ENCODE data around the gene MAEL.
A peak's percentile ranks its signal among the peaks of the same experiment; 100 is the strongest.
"Not testable (repeated sequence)": the region's sequence is repeated elsewhere in the genome, so short reads cannot be mapped to it uniquely, and the experiment has no call there.

MAEL gene

DNA sequence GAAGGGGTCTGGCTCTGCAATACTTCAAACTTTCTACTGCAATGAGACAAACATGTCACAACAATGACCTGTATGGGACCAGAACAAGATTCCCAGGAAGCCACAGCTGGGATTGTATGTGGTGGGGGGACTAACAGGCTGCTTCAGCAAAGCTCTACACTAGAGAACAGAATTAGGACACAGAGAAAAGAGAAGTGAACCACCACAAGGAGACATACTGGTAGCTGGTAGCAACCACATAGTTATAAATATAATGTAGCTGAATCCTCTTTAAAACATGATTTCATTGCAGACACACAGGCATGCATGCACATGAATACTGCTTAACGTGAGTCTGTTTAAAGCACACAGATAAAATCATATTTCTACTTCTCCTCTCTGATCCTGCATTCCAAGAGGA, 10.3 kb upstream of the MAEL start:
- no peak for DNase-seq

DNA sequence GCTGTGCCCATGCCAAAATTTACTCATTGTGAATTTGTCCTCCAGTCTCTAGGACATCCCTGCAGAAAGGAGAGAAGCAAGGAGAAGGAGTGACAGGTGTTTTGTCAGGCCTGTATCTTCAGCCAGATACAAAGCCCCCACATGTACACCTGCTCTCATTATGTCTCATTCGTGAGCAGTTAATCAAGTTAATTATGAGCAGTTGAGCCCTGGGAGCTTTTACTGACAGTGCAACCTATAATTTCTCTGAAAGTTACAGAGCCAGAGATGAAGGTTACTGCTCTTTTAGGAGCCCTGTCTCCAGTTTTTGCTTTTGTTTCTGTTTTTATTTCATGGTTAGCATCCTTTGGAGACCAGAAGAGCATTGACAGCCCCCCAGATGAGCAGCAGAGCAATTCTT, 8.7 kb upstream of the MAEL start:
- DNase-seq = no peak

DNA sequence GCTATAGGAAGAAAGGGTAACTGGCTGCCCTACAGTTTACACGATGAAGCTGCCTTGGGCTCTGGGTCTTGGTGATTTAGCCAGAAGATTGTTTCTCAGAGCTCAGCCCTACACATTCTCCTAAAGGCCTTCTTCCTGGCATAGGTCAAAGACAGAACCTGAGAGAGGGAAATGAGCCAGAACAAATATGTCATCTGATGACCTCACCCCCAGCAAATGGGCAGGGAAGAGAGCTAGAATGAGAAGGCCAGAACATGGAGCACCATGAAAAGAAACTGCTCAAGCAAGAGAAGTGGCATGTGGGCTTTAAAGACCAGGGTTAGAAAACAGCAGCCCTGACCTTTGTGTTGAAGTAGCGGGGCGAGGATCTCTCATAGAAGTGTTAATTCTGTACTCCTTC, 8.3 kb upstream of the MAEL start:
- no peak for DNase-seq

DNA sequence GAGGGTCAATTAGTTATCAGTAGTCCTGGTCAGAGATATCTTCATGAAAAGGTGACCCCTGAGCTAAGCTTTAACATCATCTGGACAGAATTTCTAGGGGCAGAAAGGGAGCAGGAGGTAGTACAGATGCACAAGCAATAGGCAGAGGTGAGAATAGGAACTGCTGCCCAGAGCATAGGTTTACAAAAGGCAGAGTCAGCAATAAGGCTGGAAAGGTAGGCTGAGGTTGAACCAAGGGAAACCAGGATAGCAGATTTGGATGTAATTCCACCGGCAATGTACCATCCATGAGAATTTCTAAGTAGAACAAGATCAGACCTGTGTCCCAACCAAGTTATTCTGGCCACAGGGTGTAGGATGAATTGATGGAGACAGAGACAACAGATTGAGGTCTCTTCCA, 7.5 kb upstream of the MAEL start:
- no peak for DNase-seq

DNA sequence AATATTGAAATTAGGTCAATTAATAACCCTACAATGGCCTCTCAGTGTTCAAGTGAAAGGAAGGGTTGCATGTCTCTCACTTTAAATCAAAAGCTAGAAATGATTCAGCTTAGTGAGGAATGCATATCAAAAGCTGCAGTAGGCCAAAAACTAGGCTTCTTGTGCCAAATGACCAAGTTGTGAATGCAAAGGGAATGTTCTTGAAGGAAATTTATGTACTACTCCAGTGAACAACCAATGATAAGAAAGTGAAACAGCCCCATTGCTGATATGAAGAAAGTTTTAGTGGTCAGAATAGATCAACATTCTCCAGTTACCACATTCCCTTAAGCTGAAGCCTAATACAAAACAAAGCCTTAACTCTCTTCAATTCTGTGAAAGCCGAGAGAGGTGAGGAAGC, 10.0 kb downstream of the MAEL start:
- no peak for DNase-seq

DNA sequence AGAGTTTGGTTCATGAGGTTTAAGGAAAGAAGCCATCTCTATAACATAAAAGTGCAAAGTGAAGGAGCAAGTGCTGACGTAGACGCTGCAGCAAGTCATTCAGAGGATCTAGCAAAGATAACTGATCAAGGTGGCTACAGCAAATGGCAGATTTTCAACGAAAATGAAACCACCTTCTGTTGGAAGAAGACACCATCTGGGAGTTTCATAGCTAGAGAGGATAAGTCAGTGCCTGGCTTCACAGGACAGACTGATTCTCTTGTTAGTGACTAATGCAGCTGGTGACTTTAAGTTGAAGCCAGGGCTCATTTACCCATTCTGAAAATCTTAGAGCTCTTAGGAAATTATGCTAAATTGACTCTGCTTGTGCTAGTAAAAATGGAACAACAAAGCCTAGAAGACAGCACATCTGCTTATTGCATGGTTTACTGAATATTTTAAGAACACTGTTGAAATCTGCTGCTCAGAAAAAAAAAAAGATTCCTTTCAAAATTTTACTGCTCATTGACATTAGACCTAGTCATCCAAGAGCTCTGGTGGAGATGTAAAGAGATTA, 10.5 kb downstream of the MAEL start:
- DNase-seq = no peak

DNA sequence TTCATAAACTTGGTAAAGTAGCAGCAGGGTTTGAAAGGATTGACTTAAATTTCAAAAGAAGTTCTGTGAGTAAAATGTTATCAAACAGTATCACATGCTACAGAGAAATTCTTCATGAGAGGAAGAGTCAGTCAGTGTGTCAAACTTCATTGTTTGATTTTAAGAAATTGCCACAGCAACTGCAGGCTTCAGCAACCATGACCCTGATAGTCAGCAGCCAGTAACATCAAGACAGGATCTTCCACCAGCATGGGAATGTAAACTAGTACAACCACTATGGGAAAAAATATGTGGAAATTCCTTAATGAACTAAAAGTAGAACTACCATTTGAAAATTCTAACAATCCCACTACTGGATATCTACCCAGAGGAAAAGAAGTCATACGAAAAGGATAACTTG, 11.5 kb downstream of the MAEL start:
- no peak for DNase-seq

DNA sequence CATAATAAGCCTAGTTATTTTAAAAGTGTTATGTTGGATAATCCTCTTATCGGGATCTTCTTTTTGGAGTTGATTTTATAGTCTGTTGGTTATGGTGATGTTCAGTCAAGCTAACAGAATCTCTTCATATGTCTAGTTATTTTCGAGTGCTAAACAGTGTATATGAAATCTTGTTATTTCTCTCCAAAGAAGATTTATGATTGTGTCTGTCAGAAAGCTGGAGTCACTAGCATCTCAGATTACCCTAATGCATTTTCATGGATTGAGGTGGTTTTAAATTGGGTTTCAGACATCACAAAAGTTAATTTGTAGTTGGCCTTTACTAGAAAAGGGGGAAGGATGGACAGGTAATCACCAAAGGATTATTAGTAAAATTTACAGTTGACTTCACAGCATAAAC, 13.3 kb downstream of the MAEL start:
- DNase-seq = no peak

DNA sequence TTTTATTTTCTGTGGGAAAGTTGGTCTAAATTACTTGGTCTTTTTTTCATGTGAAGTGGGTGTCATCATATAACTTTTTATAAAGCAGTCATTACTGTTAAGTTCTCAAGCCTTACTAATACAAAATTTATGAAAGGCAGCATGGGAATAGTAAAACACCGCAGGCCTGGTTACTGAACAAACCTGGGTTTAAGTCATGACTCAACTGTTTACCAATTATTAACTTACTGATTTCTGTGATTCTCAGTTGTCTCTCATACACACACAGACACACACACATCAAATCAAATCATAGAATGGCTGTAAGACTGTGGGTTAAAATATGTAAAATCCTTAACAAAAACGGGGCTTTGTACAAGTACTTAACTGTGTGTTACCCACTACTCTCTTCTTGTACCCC, 14.6 kb downstream of the MAEL start:
- no peak for DNase-seq

DNA sequence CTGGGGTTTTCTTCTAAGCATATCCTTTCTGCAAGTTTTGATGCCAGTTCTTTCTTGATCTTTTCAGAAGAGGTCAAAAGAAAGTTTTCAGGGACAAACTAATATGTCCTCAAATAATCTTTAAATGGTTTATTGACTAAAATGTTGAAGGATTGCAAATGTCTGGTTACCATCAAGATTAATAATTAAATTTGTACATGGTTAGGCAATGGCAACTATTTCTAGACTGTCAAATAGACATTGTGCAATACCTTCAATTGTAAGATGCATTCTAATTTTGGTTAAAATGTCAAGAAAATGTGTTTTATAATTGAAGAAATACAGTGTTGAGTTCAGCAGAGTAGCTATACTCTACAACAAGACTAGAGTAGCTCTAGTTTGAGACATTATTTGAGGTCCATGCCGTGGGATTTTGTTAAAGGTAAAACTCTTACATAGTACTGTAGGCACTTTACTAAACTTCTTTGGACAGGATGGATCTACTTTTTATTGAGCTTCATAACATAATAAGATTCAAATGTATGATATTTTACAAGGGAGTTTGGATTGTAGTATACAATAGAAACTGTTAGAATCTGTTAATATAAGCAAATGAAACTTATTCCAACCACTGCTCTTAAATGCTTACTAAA, 22.6 kb downstream of the MAEL start:
- no peak for DNase-seq

DNA sequence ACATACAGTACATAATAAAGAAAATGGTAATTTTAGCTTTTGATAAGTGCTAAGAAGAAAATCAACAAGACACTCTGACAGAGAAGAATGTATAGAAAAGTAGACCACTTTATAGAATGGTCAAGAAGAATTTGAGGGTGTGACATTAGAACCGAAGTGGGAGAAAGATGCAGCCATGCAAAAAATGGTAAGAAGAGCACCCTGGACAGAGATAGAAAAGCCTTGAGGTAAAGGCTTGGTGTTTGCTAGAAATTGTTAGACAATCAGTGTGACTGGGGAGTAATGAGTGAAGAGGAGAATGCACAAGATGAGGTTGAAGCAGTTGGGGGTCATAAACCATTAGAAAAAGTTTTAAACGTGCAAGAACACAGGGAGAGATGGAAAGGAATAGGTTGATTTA, 23.5 kb downstream of the MAEL start:
- DNase-seq = no peak

DNA sequence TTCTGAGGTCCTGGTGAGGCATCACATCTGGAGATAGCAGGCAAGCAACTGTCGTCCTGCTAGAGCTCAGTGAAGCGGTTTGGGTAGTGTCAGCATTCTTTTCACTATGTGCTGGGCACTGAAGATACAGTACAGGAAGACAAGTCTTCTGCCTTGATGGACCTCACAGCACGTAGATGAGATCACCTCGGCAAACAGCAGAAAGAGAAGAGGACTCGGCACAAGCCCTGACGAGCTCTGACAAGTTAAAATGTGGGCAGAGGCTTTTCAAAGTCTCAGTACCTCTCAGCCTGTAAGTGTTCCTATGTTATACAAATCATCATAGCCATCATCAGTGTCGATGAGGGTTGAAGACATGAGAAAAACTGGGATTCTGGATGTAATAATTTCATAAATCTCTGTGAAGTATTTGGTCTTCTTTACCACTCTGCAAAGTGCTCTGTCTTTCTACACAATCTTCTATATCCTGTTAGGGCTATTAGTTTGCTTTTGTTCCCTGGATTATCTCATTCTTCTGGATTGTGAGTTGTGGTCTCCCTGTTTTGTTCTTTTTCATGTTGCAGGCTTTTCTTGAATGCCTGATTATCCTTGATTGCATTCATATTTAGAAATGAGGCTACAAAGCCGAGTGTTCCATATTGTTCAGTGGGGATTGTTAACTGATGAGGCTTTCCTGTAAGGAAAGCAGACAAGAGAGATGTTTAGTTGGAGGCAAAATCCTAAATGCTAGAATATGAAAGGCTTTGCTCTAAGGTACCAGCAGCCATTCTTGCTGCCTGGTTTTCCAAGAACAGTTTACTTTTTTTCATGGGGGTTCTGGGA, 24.2 kb downstream of the MAEL start:
- DNase-seq = no peak

DNA sequence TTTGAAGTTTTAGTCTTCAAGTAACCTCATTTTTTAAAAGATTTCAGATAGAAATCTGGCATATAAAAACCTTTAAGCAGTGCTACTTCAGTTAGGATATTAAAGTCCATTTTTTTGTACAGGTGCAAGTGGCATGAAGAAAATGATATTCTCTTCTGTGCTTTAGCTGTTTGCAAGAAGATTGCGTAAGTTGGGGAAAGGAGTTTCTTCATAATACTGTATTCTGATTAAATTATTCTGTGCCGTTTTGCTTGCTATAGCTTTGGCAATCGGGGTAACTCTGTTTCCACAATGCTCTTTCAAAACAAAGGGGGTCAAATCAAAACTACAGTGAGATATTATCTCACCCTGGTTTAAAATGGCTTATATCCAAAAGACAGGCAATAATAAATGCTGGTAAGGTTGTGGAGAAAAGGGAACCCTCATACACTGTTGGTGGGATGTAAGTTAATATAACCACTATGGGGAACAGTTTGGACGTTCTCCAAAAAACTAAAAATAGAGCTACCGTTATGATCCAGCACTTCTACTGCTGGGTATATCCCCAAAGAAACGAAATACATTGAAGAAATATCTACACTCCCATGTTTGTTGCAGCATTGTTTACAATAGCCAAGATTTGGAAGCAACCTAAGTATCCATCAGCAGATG, 27.1 kb downstream of the MAEL start:
- DNase-seq = no peak

DNA sequence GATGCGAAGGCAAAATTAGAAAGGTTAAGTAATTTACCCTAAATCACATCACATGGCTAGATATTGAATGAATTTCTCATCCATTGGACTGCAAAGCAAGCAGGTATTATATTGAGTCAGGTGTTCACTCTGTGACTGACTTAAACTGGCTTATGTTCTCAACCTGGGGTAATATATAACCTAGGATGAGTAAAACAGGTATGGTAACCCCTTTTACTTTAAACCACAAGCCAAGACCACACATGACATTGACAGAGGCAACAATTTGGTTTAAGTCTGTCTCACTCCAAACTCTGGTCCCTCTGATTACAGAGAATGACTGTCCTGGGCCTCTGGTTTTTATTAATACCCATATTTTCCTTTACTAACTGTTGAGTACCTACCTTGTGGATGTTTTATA, 33.3 kb downstream of the MAEL start:
- no peak for DNase-seq

DNA sequence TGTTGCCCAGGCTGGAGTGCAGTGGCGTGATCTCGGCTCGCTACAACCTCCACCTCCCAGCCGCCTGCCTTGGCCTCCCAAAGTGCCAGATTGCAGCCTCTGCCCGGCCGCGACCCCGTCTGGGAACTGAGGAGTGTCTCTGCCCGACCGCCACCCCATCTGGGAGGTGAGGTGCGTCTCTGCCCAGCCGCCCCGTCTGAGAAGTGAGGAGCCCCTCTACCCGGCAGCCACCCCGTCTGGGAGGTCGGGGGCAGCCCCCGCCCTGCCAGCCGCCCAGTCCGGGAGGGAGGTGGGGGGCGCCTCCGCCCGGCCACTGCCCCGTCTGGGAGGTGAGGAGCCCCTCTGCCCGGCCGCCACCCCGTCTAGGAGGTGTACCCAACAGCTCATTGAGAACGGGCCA, 40.5 kb downstream of the MAEL start:
- not testable (repeated sequence) for DNase-seq

DNA sequence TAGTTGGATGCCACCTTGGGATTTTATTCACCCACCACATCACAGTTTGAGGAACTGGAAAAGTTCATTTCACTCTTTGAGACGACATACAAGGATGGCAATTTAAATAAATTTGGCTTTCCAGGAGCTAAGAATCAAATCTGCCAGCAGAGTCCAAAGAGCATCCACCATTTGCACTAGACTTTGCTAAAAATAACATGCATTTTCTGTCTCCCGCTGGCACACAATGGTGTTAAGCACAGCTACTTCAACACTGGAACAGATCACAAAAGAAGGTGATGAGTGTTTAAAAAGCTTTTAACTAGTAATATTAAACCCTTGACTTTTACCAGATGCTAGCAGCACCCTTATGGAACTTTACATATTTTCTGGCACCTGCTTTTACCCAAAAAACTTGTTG, 44.6 kb downstream of the MAEL start:
- no peak for DNase-seq

DNA sequence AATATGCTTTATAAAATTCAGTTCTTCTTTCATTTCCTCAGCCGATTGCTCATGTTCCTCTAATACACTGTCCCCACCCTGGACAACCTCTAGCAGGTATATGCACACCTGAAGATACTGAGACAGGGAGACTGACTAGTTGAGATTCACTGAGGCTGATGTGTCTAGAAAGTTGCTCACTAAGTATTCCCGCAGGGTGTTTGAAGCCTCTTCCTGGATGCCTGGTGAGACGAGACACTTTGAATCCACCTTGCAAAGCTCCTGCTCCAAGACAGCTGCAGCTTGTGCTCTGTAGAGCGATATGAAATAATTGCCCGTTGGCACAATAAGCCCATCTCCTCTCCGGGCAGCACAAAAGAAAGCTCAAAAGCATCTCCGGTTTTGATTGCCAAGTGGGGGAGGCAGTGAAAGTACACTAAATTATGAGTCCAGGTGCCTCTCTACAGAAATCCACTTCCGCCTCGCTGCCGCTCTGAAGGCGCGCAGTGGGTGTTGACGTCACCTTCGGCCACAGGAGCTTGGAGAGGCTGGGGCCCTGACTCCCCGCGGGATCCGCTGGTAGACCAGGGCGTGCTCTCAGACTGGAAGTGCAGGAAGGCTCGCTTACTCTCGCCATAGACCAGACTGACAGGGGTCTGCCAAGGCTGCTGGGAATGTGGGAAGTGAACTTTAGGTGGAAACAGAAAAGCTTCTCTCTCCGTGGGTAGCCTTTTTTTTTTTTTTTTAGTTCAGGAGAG, 54.8 kb downstream of the MAEL start:
- peak; percentile 80 for DNase-seq

DNA sequence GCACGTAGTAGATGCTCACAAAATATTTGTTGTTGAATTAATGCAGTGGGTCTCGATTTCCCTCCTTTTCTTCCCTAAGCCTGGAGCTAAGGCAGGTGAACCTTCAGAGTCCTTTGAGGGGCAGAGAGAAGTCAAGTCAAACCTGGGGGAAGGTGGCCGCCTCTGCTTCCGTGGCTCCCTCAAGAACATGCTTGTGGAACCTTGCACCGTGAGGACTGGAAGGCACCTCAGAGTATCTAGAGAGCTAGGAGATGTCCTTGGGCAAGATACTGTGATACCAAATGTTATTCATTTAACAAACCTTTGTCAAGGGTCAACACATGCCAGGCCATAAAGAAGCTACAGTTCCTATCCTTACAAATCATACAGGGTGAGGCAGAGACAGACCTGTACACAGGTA, 62.8 kb downstream of the MAEL start:
- DNase-seq = no peak

DNA sequence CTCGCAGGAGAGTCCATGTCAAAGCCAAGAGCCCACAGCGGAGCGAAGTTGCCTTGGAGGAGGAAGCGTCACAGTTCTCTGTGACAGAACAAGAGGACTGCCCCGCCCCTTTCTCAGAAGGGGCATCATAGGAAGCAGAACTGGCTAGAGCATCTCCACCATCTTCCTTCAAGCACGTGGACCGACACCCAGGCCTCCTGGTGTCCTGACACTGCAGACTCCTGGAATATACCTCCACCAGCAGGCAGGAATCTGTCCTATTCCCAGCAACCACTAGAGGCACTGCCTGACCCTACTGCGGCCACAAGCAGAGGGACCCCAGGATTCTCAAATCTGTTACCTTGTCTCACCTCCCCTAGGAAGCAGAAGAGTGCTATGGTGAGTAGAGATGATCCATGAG, 63.3 kb downstream of the MAEL start:
- DNase-seq = no peak

DNA sequence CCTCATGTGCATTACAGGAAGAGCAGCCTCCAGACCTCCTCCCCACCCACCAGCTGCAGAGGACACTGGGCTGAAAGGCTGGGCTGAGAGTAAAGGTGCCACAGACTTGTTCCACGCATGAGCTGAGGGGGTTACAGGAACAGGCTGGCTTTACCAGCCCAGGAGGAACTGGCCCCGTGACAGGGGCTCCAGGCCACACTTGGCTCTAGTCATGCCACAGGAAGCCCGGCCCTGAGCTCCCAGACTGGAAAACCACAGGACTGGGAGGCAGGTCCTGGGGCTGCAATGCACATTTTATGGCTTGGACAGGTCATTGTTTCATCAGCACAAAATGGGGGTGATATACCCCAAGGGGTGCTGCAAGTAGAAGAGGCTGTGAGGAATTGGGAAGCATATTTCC, 65.5 kb downstream of the MAEL start:
- DNase-seq = no peak

DNA sequence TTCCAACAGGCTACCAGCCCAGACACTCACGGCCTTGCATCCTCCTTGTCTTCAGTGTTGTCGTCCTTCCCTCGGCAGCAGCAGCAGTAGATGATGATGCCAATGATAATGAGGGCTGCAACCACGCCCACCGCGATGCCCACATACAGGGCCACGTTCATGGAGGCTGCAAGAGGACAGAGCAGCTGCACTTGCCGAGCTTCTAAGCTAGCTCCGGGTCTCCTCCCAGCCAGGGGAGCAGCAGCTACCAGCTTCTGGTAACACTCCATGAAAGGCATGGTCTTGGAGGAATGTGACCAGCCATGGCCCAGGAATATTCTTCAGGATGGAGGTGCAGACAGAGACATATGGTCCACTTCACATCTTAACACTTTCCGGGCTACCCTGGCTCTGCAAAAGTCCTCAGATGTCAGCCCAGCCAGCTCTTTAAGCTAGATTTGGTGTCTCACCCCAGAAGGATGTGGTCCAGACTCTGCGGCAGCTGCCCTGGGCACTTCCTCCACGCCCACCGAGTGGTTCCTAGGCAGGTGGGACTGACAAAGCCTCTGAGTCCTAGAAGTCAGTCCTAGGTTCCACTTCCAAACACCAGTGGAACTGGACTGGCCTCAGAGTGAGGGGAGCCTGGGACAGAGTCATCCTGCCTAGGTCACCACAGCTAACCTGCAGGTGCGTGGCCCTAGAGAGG, 66.0 kb downstream of the MAEL start:
- DNase-seq = no peak

DNA sequence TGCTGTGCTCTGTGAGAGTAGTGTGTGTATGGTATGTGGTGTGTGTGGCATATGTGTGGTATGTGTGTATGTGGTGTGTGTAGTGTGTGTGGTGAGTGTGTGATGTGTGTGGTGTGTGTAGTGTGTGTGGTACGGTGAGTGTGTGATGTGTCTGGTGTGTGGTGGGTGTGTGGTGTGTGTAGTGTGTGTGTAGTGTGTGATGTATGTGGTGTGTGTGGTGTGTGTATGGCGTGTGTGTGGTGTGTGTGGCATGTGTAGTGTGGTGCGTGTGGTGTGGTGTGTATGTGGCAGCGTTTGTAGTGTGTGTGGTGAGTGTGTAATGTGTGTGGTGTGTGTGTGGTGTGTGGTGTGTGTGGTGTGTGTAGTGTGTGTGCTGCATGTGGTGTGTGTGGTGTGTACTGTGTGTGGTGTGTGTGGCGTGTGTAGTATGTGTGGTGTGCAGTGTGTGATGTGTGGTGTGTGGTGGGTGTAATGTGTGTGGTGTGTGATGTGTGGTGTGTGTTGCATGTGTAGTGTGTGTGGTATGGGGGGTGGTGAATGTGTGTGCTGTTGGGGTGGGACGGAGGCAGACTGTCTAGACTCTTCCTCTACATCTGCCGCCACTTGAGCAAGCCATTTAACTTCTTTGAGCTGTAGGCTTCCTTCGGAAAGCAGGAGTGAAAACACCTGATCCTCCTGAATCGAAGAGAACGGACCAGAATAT, 67.6 kb downstream of the MAEL start:
- peak; percentile 28 for DNase-seq
